ENCODE results near the gene FILIP1L.
A peak's percentile ranks its signal among the peaks of the same experiment; 100 is the strongest.
"Not testable (repeated sequence)": the region's sequence is repeated elsewhere in the genome, so short reads cannot be mapped to it uniquely, and the experiment has no call there.

Gene FILIP1L

DNA sequence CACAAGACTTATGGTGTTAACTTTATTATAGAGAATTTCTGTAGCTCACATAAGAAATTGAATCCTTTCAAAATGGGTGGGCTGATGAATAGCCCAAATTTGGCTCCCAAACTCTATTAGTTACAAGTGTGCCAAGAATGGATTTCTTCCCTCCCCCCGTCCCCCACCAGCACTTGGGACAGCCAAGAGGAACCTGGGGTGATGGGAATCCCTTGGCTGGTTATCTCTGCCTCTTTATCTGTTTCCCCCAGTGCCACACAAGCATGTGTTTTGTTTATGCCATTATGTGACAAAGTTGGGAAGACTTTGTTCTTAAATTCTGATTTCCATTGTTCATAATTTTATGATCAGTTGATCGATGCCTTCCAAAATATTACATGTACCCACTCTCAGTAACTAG lies 268.3 kb downstream of the FILIP1L start:
- no peak overlapping the region for H3K4me3 Mint-ChIP-seq
- DNase-seq, result no peak
- no peaks in the 10 kb centered on the region for H3K36me3 Mint-ChIP-seq (ENCODE audit: low read depth)
- H3K9me3 Mint-ChIP-seq, result peaks cover 9% of the 10 kb centered on the region
- H3K27ac Mint-ChIP-seq, result no peak overlapping the region
- peaks cover 19% of the 10 kb centered on the region for H3K4me1 Mint-ChIP-seq
- TF ChIP-seq, protein P1, sequence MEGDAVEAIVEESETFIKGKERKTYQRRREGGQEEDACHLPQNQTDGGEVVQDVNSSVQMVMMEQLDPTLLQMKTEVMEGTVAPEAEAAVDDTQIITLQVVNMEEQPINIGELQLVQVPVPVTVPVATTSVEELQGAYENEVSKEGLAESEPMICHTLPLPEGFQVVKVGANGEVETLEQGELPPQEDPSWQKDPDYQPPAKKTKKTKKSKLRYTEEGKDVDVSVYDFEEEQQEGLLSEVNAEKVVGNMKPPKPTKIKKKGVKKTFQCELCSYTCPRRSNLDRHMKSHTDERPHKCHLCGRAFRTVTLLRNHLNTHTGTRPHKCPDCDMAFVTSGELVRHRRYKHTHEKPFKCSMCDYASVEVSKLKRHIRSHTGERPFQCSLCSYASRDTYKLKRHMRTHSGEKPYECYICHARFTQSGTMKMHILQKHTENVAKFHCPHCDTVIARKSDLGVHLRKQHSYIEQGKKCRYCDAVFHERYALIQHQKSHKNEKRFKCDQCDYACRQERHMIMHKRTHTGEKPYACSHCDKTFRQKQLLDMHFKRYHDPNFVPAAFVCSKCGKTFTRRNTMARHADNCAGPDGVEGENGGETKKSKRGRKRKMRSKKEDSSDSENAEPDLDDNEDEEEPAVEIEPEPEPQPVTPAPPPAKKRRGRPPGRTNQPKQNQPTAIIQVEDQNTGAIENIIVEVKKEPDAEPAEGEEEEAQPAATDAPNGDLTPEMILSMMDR (IDR thresholded peaks at IDR 0.05), result no peak
- no peaks in the 10 kb centered on the region for H3K27me3 Mint-ChIP-seq (ENCODE audit: low read depth, poor library complexity)

DNA sequence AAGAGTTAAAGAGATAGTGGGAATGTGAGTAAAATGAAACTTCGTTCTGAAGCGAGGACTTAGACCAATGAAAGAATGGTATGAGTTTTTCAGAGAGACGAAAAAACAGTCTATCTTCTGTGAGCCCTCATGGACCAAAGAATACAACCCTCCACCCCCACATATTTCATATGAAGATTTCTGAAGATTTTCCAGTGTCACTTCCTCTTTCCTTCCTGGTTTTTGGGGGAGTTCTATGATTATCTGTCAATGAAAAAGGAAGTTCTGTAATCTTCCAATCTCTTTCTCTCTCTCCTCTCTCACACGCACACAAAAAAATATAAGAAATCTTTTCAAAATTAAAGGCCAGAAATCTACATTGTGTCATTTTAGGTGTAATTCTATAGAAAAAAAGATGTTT lies 269.0 kb downstream of the FILIP1L start:
- Mint-ChIP-seq H3K36me3 (ENCODE audit: low read depth) (no peaks in the 10 kb centered on the region), H3K27ac (no peak overlapping the region), H3K27me3 (ENCODE audit: low read depth, poor library complexity) (no peaks in the 10 kb centered on the region), H3K9me3 (peaks cover 9% of the 10 kb centered on the region), H3K4me3 (no peak overlapping the region), H3K4me1 (peaks cover 19% of the 10 kb centered on the region)
- DNase-seq, result no peak
- TF ChIP-seq, protein P1 (IDR thresholded peaks at IDR 0.05), result no peak

DNA sequence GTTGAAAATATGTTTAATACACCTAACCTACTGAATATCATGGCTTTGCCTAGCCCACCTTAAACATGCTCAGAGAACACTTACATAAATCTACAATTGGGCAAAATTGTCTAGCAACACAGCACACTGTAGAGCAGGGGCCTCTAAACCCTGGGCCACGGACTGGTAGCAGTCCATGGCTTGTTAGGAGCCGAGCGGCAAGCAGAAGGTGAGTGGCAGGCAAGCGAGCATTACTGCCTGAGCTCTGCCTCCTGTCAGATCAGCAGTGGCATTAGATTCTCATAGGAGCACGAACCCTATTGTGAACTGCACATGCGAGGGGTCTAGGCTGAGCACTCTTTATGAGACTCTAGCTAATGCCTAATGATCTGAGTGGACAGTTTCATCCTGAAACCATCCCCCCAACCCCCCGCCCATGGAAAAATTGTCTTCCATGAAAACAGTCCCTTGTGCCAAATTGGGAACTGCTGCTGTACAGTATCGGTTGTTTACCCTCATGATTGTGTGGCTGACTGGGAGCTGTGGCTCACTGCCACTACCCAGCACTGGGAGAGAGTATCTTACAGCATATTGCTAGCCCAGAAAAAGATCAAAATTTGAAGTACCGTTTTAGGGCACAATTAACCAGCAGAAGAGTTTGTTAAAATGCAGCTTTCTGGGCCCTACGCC lies 270.6 kb downstream of the FILIP1L start:
- Mint-ChIP-seq H3K36me3 (ENCODE audit: low read depth) (no peaks in the 10 kb centered on the region), H3K4me3 (no peak overlapping the region), H3K9me3 (peaks cover 9% of the 10 kb centered on the region), H3K4me1 (peaks cover 19% of the 10 kb centered on the region), H3K27ac (no peak overlapping the region), H3K27me3 (ENCODE audit: low read depth, poor library complexity) (no peaks in the 10 kb centered on the region)
- no peak for DNase-seq
- TF ChIP-seq, protein P1 (IDR thresholded peaks at IDR 0.05), result no peak

DNA sequence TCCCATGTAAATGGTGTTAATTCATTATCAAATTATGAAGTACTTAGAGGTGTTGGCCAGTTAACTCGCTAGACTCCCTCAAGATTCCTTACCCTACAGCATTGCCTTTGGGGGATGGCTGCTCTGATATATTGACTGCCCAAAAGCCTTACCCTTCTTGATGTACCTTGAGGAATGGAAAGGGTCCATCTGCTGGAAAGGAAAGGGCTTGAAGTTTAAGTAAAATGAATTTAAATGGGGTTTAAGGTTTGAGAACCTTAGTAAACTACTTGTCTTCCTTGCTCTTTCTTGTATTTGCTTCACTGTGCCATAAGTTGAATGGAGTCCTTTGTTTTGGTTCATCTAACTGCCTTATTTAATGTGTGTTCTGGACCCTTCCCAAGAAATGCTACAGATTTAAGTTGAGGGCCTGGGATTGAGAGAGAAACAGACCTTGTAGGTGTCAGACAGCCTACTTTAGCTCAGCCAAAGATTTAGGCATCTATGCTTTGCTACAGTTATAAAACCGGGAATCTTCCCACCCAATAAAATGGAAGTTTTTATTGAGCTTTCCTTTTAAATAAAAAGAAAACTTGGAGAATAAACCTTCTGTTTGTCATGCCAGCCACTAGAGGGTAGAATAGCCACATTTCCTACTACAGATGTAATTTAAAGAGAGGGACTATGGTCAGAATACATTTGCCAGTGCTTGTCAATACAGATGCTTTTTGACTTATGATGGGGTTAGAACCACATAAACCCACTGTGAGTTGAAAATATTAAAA lies 271.3 kb downstream of the FILIP1L start:
- peaks cover 2% of the 10 kb centered on the region for H3K9me3 Mint-ChIP-seq
- no peaks in the 10 kb centered on the region for H3K27me3 Mint-ChIP-seq (ENCODE audit: low read depth, poor library complexity)
- no peak for DNase-seq
- no peak overlapping the region for H3K4me3 Mint-ChIP-seq
- H3K4me1 Mint-ChIP-seq, result peaks cover 19% of the 10 kb centered on the region
- H3K36me3 Mint-ChIP-seq (ENCODE audit: low read depth), result no peaks in the 10 kb centered on the region
- TF ChIP-seq, protein P1 (IDR thresholded peaks at IDR 0.05), result peak; percentile 64
- H3K27ac Mint-ChIP-seq, result peak overlapping the region; percentile 34

DNA sequence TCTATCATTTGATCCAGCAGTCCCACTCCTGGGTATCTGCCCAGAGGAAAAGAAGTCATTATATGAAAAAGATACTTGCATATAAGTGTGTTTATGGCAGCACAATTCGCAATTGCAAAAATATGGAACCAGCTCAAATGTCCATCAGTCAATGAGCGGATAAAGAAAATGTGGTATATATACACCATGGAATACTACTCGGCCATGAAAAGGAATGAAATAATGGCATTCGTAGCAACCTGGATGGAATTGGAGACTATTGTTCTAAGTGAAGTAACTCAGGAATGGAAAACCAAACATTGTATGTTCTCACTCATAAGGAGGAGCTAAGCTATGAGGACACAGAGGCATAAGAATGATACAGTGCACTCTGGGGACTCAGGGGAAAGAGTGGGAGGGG lies 272.4 kb downstream of the FILIP1L start:
- H3K36me3 Mint-ChIP-seq (ENCODE audit: low read depth); H3K9me3 Mint-ChIP-seq; H3K4me3 Mint-ChIP-seq; H3K27me3 Mint-ChIP-seq (ENCODE audit: low read depth, poor library complexity); DNase-seq; H3K27ac Mint-ChIP-seq: not testable (repeated sequence)
- peaks cover 19% of the 10 kb centered on the region for H3K4me1 Mint-ChIP-seq

DNA sequence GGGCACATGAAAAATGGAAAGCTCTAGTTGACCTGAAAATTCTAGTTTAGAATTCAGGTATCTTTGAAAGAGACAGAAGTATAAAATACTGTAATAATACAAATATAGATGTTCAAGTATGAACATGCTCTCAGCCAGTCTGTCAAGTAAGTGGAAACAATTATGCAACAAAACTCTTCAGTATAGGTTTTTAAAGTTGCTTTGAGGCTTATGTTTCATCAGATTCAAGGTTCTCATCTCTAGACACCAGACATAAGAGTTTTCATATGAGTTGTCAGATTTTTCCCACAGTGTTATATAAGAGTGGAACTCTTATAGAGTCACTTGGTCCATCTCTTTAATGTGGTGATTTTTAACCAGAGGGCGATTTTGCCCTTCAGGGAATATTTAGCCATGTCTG lies 274.7 kb downstream of the FILIP1L start:
- no peaks in the 10 kb centered on the region for H3K27me3 Mint-ChIP-seq (ENCODE audit: low read depth, poor library complexity)
- peaks cover 11% of the 10 kb centered on the region for H3K4me1 Mint-ChIP-seq
- DNase-seq, result no peak
- no peaks in the 10 kb centered on the region for H3K36me3 Mint-ChIP-seq (ENCODE audit: low read depth)
- no peak overlapping the region for H3K27ac Mint-ChIP-seq
- no peak overlapping the region for H3K4me3 Mint-ChIP-seq
- no peaks in the 10 kb centered on the region for H3K9me3 Mint-ChIP-seq
- TF ChIP-seq, protein P1 (IDR thresholded peaks at IDR 0.05), result no peak

Data from nephron progenitor cell (in vitro differentiated cells).